ENCODE results near the gene TWNK. TPM values are rescaled to one million over a fixed set of nuclear protein-coding genes. Genes with fewer than 3 reads are reported as not detected.

Gene TWNK
- total and polyA plus RNA-seq, 9 of the 15 experiments (the other 6 are each of a cell fraction or from before 2014, with no cell fraction given), result 11.6 to 34.7 (median 17.4) TPM

DNA sequence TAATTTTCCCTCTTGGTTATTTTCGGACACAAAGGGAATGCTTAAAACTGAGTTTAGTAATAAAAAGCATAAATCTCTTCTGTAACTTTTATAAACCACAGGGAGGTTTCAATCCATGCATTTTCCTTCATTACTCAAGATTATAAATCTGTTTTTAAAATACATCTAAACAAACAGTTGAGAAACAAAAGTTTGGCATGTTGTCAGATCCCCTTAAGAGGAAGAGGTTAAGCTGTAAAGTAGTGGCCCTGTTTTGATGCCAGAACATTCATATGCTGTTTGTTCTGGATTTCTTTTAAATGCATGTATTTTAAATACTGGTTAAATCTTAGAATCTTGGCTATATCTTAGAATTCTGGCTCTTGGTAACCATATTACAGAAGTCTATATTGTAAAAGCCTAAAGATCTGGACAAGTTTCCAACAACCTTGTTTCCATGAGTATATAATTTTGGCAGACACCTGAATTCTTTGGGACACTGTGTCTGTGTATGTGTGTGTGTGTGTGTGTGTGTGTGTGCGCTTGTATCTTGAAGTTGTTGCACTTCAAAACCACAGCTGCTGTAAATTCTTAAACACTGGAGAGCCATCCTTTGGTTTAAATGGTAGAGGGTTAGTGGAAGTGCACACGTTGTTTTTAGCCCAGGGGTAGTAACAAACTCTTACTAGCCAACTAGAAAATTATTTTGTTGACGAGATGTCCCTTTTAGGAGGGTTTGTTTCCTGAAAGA lies 24.8 kb upstream of the TWNK start:
- Histone ChIP-seq H3K27ac (ENCODE audit: extremely low read depth, low read depth, low read length) (no peak overlapping the region), H3K4me3 (no peak overlapping the region), H3K4me1 (replicated peaks in 1 of 2; ENCODE audit: control insufficient read depth in 2 of 2, insufficient read depth in 2 of 2, low read length in 2 of 2) (peaks cover 2 to 6% of the 10 kb centered on the region in 2 experiments; a peak in 3 of 5 replicates), H3K79me2 (ENCODE audit: control insufficient read depth, insufficient read depth, low read length) (no peaks in the 10 kb centered on the region), H3K27me3 (ENCODE audit: control insufficient read depth in 2 of 2, insufficient read depth in 2 of 2, low read length in 2 of 2) (no peaks in the 10 kb centered on the region), H3K4me2 (ENCODE audit: insufficient read depth, low read length) (no peak overlapping the region), H4K20me1 (replicated peaks; ENCODE audit: control insufficient read depth, insufficient read depth, low read length) (no peaks in the 10 kb centered on the region), H3K36me3 (ENCODE audit: control insufficient read depth, insufficient read depth, low read length) (peaks cover 44% of the 10 kb centered on the region; the same call in 1 of the 3 replicates), H3K9ac (ENCODE audit: insufficient read depth in 1 of 2, low read depth in 2 of 2, low read length in 2 of 2) (no peak overlapping the region), H2AFZ (ENCODE audit: low read depth, low read length) (no peak overlapping the region), H3K9me1 (ENCODE audit: control insufficient read depth, insufficient read depth, low read length) (no peaks in the 10 kb centered on the region), H3K9me3 (replicated peaks; ENCODE audit: control insufficient read depth, insufficient read depth, low read depth, low read length) (no peaks in the 10 kb centered on the region)
- DNase-seq (ENCODE audit: extremely low read depth in 1 of 4, low spot score in 3 of 4) (no peak), FAIRE-seq (no peak), ATAC-seq (no peak)
- intact Hi-C loops (cut with micrococcal nuclease) (no loop called here), in situ Hi-C loops (cut with MboI) (no loop called here)
- 80% methylated on average over 4 of the region's 4 CpGs for WGBS (ENCODE audit: insufficient coverage, low coverage, missing lambda C conversion rate)
- POLR2A ChIA-PET, result interaction anchor here (0.8 kb wide), 1 partner anchor 399 kb away, joined by 3 read pairs; no protein-coding TSS in a partner anchor
- CTCF ChIA-PET (ENCODE audit: low intra/inter-chr PET ratio), result no interaction called here
- no TSS peak for BruUV-seq (replicated peaks)
- TF ChIP-seq HDGF (IDR thresholded peaks at IDR 0.05) (no peak), PHF20 (IDR thresholded peaks at IDR 0.05; ENCODE audit: partially characterized antibody) (no peak)
- TF ChIP-seq, protein P1, sequence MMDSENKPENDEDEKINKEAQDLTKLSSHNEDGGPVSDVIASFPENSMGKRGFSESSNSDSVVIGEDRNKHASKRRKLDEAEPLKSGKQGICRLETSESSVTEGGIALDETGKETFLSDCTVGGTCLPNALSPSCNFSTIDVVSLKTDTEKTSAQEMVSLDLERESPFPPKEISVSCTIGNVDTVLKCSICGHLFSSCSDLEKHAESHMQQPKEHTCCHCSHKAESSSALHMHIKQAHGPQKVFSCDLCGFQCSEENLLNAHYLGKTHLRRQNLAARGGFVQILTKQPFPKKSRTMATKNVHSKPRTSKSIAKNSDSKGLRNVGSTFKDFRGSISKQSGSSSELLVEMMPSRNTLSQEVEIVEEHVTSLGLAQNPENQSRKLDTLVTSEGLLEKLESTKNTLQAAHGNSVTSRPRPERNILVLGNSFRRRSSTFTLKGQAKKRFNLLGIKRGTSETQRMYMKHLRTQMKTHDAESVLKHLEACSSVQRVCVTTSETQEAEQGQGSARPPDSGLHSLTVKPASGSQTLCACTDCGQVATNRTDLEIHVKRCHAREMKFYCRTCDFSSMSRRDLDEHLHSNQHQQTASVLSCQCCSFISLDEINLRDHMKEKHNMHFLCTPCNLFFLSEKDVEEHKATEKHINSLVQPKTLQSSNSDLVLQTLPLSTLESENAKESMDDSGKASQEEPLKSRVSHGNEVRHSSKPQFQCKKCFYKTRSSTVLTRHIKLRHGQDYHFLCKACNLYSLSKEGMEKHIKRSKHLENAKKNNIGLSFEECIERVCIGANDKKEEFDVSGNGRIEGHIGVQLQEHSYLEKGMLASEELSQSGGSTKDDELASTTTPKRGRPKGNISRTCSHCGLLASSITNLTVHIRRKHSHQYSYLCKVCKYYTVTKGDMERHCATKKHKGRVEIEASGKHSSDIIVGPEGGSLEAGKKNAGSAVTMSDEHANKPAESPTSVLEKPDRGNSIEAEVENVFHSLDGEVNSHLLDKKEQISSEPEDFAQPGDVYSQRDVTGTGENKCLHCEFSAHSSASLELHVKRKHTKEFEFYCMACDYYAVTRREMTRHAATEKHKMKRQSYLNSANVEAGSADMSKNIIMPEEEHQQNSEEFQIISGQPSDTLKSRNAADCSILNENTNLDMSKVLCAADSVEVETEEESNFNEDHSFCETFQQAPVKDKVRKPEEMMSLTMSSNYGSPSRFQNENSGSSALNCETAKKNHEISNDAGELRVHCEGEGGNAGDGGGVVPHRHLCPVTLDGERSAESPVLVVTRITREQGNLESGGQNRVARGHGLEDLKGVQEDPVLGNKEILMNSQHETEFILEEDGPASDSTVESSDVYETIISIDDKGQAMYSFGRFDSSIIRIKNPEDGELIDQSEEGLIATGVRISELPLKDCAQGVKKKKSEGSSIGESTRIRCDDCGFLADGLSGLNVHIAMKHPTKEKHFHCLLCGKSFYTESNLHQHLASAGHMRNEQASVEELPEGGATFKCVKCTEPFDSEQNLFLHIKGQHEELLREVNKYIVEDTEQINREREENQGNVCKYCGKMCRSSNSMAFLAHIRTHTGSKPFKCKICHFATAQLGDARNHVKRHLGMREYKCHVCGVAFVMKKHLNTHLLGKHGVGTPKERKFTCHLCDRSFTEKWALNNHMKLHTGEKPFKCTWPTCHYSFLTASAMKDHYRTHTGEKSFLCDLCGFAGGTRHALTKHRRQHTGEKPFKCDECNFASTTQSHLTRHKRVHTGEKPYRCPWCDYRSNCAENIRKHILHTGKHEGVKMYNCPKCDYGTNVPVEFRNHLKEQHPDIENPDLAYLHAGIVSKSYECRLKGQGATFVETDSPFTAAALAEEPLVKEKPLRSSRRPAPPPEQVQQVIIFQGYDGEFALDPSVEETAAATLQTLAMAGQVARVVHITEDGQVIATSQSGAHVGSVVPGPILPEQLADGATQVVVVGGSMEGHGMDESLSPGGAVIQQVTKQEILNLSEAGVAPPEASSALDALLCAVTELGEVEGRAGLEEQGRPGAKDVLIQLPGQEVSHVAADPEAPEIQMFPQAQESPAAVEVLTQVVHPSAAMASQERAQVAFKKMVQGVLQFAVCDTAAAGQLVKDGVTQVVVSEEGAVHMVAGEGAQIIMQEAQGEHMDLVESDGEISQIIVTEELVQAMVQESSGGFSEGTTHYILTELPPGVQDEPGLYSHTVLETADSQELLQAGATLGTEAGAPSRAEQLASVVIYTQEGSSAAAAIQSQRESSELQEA (IDR thresholded peaks at IDR 0.05; ENCODE audit: low read depth), result no peak
- TF ChIP-seq, protein P2, sequence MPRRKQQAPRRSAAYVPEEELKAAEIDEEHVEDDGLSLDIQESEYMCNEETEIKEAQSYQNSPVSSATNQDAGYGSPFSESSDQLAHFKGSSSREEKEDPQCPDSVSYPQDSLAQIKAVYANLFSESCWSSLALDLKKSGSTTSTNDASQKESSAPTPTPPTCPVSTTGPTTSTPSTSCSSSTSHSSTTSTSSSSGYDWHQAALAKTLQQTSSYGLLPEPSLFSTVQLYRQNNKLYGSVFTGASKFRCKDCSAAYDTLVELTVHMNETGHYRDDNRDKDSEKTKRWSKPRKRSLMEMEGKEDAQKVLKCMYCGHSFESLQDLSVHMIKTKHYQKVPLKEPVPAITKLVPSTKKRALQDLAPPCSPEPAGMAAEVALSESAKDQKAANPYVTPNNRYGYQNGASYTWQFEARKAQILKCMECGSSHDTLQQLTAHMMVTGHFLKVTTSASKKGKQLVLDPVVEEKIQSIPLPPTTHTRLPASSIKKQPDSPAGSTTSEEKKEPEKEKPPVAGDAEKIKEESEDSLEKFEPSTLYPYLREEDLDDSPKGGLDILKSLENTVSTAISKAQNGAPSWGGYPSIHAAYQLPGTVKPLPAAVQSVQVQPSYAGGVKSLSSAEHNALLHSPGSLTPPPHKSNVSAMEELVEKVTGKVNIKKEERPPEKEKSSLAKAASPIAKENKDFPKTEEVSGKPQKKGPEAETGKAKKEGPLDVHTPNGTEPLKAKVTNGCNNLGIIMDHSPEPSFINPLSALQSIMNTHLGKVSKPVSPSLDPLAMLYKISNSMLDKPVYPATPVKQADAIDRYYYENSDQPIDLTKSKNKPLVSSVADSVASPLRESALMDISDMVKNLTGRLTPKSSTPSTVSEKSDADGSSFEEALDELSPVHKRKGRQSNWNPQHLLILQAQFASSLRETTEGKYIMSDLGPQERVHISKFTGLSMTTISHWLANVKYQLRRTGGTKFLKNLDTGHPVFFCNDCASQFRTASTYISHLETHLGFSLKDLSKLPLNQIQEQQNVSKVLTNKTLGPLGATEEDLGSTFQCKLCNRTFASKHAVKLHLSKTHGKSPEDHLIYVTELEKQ (CRISPR knock-in tag; IDR thresholded peaks at IDR 0.05), result no peak
- TF ChIP-seq, protein P3, sequence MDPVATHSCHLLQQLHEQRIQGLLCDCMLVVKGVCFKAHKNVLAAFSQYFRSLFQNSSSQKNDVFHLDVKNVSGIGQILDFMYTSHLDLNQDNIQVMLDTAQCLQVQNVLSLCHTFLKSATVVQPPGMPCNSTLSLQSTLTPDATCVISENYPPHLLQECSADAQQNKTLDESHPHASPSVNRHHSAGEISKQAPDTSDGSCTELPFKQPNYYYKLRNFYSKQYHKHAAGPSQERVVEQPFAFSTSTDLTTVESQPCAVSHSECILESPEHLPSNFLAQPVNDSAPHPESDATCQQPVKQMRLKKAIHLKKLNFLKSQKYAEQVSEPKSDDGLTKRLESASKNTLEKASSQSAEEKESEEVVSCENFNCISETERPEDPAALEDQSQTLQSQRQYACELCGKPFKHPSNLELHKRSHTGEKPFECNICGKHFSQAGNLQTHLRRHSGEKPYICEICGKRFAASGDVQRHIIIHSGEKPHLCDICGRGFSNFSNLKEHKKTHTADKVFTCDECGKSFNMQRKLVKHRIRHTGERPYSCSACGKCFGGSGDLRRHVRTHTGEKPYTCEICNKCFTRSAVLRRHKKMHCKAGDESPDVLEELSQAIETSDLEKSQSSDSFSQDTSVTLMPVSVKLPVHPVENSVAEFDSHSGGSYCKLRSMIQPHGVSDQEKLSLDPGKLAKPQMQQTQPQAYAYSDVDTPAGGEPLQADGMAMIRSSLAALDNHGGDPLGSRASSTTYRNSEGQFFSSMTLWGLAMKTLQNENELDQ (CRISPR knock-in tag; IDR thresholded peaks at IDR 0.05; ENCODE audit: borderline replicate concordance), result no peak

Data from K562 (cell line).